NCI-H524 treated with DMSO at 0.1 percent for 48 hours (cell line): ENCODE measurements around the gene RGMB.

Experiments
- DNase-seq: peaks from one replicate; lab custom pipeline; 2025; lab: John Stamatoyannopoulos, UW

RGMB gene

GRCh38 chr5:98785244-98785643 is 11.8 kb downstream of the RGMB start:
- DNase-seq: no peak

GRCh38 chr5:98786191-98786853 is 12.9 kb downstream of the RGMB start:
- DNase-seq: no peak

GRCh38 chr5:98787131-98787719 is 13.8 kb downstream of the RGMB start:
- no peak for DNase-seq

GRCh38 chr5:98789029-98789428 is 15.6 kb downstream of the RGMB start:
- no peak for DNase-seq

GRCh38 chr5:98791001-98791519 is 17.6 kb downstream of the RGMB start:
- DNase-seq: no peak

GRCh38 chr5:98791898-98792580 is 18.6 kb downstream of the RGMB start:
- no peak for DNase-seq

DNA sequence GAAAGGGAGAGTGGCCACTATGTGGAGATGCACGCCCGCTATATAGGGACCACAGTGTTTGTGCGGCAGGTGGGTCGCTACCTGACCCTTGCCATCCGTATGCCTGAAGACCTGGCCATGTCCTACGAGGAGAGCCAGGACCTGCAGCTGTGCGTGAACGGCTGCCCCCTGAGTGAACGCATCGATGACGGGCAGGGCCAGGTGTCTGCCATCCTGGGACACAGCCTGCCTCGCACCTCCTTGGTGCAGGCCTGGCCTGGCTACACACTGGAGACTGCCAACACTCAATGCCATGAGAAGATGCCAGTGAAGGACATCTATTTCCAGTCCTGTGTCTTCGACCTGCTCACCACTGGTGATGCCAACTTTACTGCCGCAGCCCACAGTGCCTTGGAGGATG is 19.8 kb downstream of the RGMB start:
- no peak for DNase-seq

DNA sequence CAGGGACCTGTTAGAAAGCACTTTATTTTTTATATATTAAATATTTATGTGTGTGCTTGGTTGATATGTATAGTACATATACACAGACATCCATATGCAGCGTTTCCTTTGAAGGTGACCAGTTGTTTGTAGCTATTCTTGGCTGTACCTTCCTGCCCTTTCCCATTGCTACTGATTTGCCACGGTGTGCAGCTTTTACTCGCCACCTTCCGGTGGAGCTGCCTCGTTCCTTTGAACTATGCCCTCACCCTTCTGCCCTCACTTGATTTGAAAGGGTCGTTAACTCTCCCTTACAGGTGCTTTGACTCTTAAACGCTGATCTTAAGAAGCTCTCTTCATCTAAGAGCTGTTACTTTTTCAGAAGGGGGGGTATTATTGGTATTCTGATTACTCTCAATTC is 20.5 kb downstream of the RGMB start:
- DNase-seq: no peak

DNA sequence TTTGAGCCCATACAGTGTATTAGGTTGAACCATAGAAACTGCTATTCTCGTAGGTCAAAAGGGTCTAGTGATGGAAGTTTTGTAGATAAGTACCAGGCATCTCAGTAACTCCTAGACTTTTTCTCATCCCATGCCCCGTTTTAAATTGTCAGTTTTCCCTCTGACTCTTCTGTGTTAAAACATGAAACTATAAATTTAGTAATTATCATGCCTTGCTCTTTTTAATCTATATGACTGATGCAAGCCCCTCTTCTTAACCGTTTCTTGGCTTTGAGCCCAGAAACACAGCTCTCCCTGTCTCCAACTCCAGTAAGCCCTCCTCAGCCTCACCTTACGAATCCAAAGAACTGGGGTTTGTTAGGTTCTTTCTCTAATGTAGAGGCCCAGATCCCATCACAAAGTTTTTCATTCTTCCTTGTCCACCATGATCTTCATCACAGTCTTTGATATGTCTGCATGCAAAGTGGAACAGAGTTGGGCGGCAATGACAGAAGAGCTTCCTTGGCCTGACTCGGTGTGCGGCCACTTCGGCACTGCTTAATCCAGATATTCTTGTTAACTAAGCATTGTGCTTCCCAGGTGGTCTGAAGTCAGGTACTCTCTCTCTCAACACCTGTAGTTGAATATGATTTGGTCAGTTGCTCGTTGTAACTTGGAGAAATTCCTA is 21.1 kb downstream of the RGMB start:
- no peak for DNase-seq

- DNase-seq: no peak
These were observed 21.8 kb downstream of the RGMB start for GRCh38 chr5:98795243-98795642.

DNA sequence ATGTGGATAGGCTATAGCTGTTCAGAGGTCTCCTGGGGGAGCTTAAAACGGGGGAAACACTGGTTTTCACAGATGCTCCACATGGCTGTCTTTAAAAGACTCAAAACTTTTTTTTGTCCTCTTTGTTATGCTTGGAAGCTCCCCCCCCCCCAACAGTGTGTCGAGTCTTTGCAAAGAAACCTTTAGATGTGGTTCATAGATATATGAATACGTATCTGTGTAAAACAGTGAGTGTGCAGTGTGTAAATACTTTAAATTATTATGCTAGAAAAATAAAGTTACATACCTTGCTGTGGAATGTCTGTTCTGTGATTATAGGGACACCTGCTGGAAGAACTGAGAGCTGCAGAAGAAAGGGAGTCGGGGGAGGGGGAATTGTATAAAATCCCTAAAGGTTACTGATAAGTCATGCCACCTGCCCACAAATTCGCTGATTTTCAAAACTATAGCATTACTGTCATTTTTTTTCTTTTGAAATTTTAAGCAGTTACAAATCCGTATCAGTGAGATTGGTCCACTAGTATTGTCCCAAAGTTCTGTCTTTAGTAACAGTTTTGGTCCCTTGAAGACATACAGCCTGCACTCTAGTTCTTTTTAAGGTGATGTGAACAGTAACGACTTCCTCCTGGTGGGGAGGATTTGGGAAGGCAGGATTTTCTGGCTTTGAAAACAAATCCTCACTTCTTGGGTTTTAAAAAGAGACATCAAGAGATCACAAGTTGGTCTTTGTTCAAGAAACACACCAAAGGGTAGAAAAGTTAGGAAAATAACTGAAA is 22.9 kb downstream of the RGMB start:
- DNase-seq: no peak

DNA sequence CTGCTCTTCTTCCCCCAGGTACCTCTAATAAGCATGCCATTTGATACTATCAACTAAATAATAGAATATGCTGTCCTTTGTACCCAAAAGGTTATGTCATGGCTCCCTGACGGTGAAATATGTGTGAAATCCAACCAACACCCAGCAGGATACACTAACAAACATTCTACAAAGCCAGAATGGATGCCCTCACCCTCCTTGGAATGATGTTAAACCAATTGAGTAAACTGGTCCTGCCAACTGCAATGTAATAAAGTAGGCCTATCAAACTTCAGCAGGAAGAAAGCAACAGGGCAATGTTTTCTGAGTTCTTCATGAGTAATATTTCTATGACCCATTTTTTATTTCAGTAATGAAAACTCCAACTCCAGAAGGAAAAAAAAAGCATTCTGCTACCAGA is 24.9 kb downstream of the RGMB start:
- no peak for DNase-seq

DNA sequence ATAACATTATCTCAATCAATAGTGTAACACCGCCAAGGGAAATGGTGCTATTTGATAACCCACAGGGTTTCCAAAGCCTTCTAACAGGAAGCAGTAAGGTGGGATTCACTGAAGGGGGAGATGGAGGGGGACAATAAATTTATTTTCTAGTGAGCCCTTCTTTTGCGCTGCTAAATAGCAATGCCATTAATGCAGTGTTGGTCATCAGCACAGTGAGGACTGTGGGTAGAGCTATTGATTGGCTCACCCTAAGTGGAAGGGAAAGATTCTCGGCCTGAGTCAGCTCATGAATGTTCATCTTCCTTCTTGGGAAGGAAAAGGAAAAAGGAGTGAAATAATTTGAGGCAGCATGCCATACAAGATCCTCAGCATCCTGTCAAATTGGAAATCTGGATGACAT is 25.4 kb downstream of the RGMB start:
- DNase-seq: no peak

DNA sequence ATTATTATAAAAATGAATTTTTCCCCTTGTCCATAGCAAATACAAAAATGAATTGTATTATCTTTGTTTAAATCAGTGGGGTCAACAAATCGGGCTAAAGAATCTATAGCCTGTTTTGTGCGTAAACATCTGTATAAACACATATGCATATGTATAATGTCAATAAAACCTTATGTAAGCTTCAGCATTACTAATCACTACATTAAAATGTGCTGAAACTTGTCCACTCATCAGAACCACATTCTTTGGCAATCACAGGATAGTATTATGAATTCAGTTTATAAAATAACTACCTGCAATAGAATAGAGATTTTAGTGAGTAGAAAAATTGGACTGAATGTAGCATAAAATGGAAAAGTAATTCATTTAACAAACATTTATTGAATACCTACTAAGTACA is 30.6 kb downstream of the RGMB start:
- no peak for DNase-seq

DNA sequence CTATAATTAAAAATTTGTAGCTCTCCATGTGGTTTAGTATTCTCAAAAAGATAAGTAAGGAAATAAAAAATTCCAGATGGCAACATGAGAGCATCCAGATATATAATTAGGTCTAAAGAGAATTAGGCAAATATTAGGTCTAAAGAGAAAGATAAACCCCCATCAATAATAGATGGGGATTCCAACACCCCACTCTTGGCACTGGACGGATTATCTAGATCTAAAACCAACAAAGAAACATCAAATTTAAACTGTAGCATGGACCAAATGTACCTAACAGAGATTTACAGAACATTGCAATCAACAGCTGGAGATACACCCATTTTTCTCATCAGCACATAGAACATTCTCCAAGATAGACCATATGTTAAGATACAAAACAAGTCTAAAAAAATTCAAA is 31.6 kb downstream of the RGMB start:
- no peak for DNase-seq

- no peak for DNase-seq
These were observed 34.3 kb downstream of the RGMB start for GRCh38 chr5:98807806-98808205.

DNA sequence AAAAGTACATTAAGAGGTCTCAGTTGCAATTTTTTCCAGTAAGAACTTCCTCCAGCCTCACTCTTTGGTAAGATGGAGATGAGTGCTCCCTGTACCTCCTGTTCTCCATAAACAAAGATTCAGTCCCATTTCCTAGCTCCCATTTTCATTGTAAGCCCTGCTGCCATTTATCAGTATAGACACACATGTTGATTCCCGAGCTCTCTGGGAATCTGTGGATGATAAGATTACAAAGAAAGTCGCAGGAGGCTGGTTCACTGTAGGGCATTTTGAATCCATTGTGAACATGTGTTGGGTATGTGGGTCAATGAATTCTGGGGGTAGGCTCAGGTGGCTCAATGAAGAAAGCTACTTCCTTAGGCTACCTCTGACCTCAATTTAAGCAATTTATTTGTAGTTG is 36.7 kb downstream of the RGMB start:
- DNase-seq: no peak

- no peak for DNase-seq
These were observed 40.3 kb downstream of the RGMB start for GRCh38 chr5:98813755-98814154.

DNA sequence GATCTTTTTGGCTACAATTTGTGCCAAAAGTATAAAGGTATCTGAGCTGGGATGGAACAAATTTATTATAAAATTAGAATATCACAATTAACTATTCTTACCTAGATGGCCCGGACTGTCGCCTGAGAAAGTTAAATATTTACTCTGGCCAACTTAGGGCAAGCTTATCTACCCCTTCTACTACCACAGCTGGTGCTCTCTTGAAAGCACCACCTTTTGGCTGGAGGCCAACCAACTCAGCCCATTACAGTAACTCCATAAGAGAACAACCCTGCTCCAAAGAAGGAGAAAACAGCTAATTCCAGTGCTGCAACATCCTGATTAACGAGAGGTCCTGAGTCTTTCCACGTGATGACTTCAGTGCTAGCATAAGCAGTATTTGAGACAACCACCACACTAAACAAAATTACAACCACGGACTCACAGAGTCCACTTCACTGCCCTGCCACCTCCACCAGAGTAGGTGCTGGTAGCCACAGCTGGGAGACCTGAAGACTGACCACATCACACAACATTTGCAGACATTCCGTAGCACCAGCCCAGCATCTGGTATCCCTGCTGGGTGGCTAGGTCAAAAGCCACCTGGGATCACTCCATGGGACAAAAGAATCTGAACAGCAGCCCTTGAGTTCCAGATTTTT is 43.2 kb downstream of the RGMB start:
- DNase-seq: peak; percentile 36

DNA sequence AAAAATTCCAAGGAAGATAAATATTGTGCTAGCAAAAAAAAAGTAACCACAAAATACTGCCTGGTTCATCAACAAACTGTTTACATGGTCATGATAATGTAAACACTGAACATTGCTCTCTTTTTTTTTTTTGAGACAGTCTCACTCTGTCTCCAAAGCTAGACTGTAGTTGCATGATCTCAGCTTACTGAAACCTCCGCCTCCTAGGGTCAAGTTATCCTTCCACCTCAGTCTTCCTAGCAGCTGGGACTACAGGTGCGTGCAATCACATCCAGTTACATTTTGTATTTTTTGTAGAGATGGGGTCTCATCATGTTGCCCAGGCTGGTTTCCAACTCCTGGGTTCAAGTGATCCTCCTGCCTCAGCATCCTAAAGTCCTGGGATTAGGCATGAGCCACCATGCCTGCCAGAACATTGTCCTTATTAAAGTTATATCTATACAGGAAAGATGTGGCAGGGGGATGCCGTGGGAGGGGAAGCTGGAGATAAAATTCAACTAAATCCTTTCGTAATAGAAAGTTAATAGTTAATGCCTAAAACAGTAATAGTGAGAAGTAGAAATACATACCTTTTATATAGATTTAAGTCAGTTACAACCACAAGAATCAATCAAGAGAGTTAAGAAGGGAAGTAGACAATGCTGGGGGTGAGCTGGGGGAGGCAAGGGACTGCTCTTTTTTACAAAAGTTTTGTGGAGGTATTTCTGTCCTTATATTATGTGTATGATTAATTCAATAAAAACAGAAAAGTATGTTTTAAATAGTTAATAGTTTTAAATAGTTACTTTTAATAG is 52.3 kb downstream of the RGMB start:
- no peak for DNase-seq

DNA sequence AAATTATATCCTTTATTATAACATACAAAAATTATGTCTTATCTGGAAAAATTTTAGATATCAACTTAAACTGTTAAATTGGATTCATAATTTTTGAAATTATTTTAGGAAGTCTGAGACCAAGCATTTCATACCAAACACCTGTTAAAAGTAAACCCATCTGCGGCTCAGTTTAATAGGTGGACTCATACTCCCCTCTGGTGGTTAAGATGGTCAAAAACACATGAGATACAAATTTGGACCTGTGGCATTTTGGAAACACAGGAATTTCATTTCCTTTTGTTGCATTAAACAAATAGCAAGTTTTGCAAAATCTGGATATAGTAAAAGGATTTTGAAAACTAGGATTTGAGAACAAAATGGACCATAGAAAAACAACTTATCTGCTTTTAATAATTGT is 53.7 kb downstream of the RGMB start:
- DNase-seq: no peak
